OCI-LY1 (cell line): ENCODE results near the gene ZNF613.
"Not testable (repeated sequence)": the region's sequence is repeated elsewhere in the genome, so short reads cannot be mapped to it uniquely, and the experiment has no call there.

Experiments
- CTCF ChIP-seq: fragments of 200-600 bp; sonication (generic), shearing (Covaris generic); IDR thresholded peaks from 2 replicates; pipeline ENCODE4 v1.5.1; 2017; ENCODE audit warnings: mild to moderate bottlenecking, antibody characterized with exemption, low read length, moderate library complexity, mixed read lengths
- EZH2 ChIP-seq: fragments of 200-600 bp; sonication (generic), shearing (Covaris generic); IDR thresholded peaks from 2 replicates; pipeline ENCODE4 v1.8.0; 2017; ENCODE audit warnings: borderline replicate concordance, mixed run types, mild to moderate bottlenecking, antibody characterized with exemption, low read length, moderate library complexity, mixed read lengths

DNA sequence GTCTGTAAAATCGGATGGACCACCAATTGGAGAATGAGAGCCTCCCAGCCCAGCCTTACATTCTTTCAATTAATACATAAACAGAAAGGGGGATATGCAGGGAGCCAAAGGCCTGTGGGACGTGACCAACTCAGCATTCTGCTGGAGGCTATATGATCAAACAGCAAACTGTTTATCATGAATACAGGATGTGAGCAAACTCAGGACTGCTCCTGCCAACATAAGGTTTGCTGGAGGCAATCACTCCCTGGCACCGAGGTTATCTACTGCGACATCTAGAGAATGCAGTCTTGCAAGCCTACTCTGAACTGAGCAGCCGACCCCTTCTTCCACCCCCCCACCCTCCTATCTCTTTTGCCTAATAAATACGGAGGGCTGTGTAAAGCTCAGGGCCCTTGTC, 53.7 kb downstream of the ZNF613 start:
- not testable (repeated sequence) for TF ChIP-seq CTCF, EZH2
